Measurements from ENCODE around the gene POM121L12.

- TF ChIP-seq CTCF (IDR thresholded peaks at IDR 0.05; ENCODE audit: low read depth, low read length): no peak
- no peak for TF ChIP-seq EZH2phosphoT487 (IDR thresholded peaks at IDR 0.05; ENCODE audit: low read depth)
These were observed 34.2 kb upstream of the POM121L12 start for GRCh38 chr7:53001221-53001620.

Measured in OCI-LY3 (cell line).